Omental fat pad (tissue), 4 donors: ENCODE data around the gene C1orf210. TPM values are rescaled to one million over a fixed set of nuclear protein-coding genes. Genes with fewer than 3 reads are reported as not detected.

ENCODE experiments used
- ATAC-seq: fragments of 150-250 bp; one replicate; pipeline ENCODE4 v1.9.1; 2016; ENCODE audit warnings: mild to moderate bottlenecking, moderate library complexity; ENCODE audit not compliant: low FRiP score
- DNase-seq: peaks from one replicate; pipeline ENCODE4 v3.0.0-alpha.2; 2019; ENCODE audit warnings: low spot score
- total RNA-seq, 4 donors: library from RNA; depleted of rRNA; stranded (reverse); fragments of >200 nt; gene quantifications; one replicate each; pipeline ENCODE4 v1.1.0, GENCODE V29; 2016
- TF ChIP-seq, protein P1 (sequence below), 3 donors: fragments of 450-650 bp; IDR thresholded peaks; one replicate each; pipeline ENCODE4 v1.5.1; 2016 to 2017; ENCODE audit warnings: antibody characterized with exemption in 3 of 3, mild to moderate bottlenecking in 3 of 3, moderate library complexity in 2 of 3

Gene C1orf210
- total RNA-seq, 4 donors from 2014 or later: not detected

- no peak for ATAC-seq
- DNase-seq: no peak
- TF ChIP-seq, protein P1, sequence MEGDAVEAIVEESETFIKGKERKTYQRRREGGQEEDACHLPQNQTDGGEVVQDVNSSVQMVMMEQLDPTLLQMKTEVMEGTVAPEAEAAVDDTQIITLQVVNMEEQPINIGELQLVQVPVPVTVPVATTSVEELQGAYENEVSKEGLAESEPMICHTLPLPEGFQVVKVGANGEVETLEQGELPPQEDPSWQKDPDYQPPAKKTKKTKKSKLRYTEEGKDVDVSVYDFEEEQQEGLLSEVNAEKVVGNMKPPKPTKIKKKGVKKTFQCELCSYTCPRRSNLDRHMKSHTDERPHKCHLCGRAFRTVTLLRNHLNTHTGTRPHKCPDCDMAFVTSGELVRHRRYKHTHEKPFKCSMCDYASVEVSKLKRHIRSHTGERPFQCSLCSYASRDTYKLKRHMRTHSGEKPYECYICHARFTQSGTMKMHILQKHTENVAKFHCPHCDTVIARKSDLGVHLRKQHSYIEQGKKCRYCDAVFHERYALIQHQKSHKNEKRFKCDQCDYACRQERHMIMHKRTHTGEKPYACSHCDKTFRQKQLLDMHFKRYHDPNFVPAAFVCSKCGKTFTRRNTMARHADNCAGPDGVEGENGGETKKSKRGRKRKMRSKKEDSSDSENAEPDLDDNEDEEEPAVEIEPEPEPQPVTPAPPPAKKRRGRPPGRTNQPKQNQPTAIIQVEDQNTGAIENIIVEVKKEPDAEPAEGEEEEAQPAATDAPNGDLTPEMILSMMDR (IDR thresholded peaks at IDR 0.05): no peak
These were observed 27.5 kb upstream of the C1orf210 start for GRCh38 chr1:43312663-43313515.

- TF ChIP-seq, protein P1 (IDR thresholded peaks at IDR 0.05): no peak
- no peak for ATAC-seq
These were observed 26.8 kb upstream of the C1orf210 start for GRCh38 chr1:43312212-43312623.

GRCh38 chr1:43311521-43311920 is 26.1 kb upstream of the C1orf210 start:
- no peak for DNase-seq
- ATAC-seq: no peak
- TF ChIP-seq, protein P1 (IDR thresholded peaks at IDR 0.05): no peak

More at GRCh38 chr1:43312212-43312623, 26.8 kb upstream of the C1orf210 start:
- no peak for DNase-seq

DNA sequence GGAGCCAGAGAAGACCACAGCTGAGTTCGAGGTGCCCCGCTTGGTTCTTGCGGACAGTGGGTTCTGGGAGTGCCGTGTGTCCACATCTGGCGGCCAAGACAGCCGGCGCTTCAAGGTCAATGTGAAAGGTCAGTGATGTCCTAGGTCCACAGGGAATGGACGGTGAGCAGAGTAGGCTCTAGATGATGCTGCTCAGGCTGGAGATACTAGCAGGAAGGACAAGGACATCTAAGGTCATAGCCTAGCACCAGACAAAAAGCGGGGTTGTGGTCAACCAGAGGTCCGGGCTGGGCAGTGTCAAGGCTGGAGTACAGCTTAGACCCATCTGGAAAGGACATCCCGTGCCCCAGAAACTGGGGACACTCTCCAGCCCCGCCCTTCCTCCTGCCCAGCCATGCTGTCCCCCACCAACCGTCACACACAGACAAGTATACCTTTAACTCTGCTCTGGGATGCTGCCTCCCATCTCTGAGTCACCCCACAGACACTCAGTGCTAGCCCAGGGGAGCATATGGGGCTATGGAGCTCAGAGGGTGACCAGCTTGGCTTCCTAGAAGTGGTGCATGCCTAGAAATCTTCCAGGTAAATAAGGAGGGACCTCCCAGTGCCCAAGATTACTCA is 24.1 kb upstream of the C1orf210 start:
- TF ChIP-seq, protein P1 (IDR thresholded peaks at IDR 0.05): no peak
- no peak for DNase-seq
- ATAC-seq: no peak

GRCh38 chr1:43308635-43309404 is 23.4 kb upstream of the C1orf210 start:
- DNase-seq: no peak
- TF ChIP-seq, protein P1 (IDR thresholded peaks at IDR 0.05): no peak

DNA sequence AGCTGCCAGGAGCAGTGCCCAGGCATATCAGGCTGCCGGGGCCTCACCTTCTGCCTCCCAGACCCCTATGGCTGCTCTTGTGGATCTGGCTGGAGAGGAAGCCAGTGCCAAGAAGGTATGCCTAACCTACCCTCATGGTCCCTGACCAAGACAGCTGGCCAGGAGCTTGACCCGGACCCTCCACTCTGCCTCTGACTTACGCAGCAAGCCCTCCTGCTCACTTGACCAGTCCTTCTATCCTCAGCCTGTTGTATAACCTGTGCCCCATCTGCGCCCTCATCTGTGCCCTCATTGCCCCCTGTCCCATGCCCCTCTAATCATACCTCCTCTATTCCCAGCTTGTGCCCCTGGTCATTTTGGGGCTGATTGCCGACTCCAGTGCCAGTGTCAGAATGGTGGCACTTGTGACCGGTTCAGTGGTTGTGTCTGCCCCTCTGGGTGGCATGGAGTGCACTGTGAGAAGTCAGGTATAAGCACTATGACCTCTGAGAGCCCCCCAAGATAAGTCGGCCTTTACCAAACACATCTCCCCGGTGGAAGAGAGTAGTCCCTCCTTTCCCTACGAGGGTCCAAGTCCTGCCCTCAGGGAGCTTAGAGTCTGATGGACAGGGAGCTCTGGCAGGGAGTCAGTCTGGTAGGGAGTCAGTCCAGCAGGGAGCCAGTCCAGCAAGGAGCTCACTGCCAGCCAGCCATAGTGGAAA is 22.2 kb upstream of the C1orf210 start:
- TF ChIP-seq, protein P1 (IDR thresholded peaks at IDR 0.05): no peak
- ATAC-seq: no peak

More at GRCh38 chr1:43308635-43309404, 23.4 kb upstream of the C1orf210 start:
- no peak for ATAC-seq

More for the DNA sequence above, 22.2 kb upstream of the C1orf210 start:
- no peak for DNase-seq
